HepG2 (cell line): ENCODE data around the gene RNF126. TPM values are rescaled to one million over a fixed set of nuclear protein-coding genes. Genes with fewer than 3 reads are reported as not detected.

ENCODE experiments used
- ATAC-seq: fragments of 200-7000 bp; cut with Tn5 transposase; 3 replicates; pipeline ENCODE4 v1.9.1; 2020; ENCODE audit warnings: mild to moderate bottlenecking, moderate library complexity
- BruUV-seq: library from RNA; stranded (reverse); fragments of 400-500 nt; replicated peaks from 2 replicates; lab custom pipeline; 2021; lab: Mats Ljungman, UMichigan
- CTCF ChIA-PET: fragments of 300-600 bp; formaldehyde crosslinking; extraction: SDS; loops from one replicate; lab custom pipeline; 2021; ENCODE audit warnings: low total read pairs, inconsistent platforms, low intra/inter-chr PET ratio; lab: Yijun Ruan, JAX
- POLR2A ChIA-PET: fragments of 350-600 bp; sonication (Branson Sonifier 250); formaldehyde crosslinking; loops from one replicate; lab custom pipeline; 2020; ENCODE audit warnings: antibody characterized with exemption, inconsistent platforms; lab: Yijun Ruan, JAX
- DNase-seq: peaks from one replicate; pipeline ENCODE4 v3.0.0-alpha.2; 2015; ENCODE audit warnings: low spot score
- FAIRE-seq: peaks from 3 replicates; lab custom pipeline; 2011; peaks lifted over from hg19 to GRCh38; lab: Jason Lieb, UNC
- H2AFZ ChIP-seq: one replicate; pipeline ENCODE4 v1.6.1; 2011; ENCODE audit warnings: low read length, inconsistent platforms
- H3K27ac ChIP-seq: fragments of 300-600 bp; 3 replicates; pipeline ENCODE4 v1.8.0; 2011; ENCODE audit warnings: mixed run types, mild to moderate bottlenecking, mixed read lengths, low read length, inconsistent platforms; ENCODE audit not compliant: insufficient read depth; ENCODE audit errors: extremely low read length
- H3K27me3 ChIP-seq, 2 experiments: fragments of 200-600 bp in 1 of 2; 2 replicates in 1 of 2; 3 replicates in 1 of 2; pipeline versions ENCODE4 v1.6.0 to v1.8.0; 2011; ENCODE audit warnings: low read length in 2 of 2, mild to moderate bottlenecking in 2 of 2, moderate library complexity in 2 of 2, inconsistent platforms in 1 of 2; ENCODE audit not compliant: insufficient read depth in 2 of 2, control insufficient read depth in 1 of 2
- H3K36me3 ChIP-seq, 2 experiments: fragments of 200-600 bp in 1 of 2; replicated peaks in 1 of 2; 2 replicates in 1 of 2; 3 replicates in 1 of 2; pipeline versions ENCODE4 v1.5.1 to v1.8.0; 2011; ENCODE audit warnings: low read length in 2 of 2, inconsistent platforms in 1 of 2; ENCODE audit not compliant: insufficient read depth in 2 of 2, control insufficient read depth in 1 of 2
- H3K4me1 ChIP-seq: 2 replicates; pipeline ENCODE4 v1.5.1; 2012; ENCODE audit warnings: low read length, inconsistent platforms; ENCODE audit not compliant: insufficient read depth
- H3K4me2 ChIP-seq: 2 replicates; pipeline ENCODE4 v1.6.0; 2011; ENCODE audit warnings: low read depth, low read length, inconsistent platforms
- H3K4me3 ChIP-seq, 3 experiments: fragments of 200-600 bp in 1 of 3; sonication (generic), shearing (Covaris generic) in 1 of 3; replicated peaks in 1 of 3; 2 replicates each; pipeline ENCODE4 v1.5.1; 2011 to 2016; ENCODE audit warnings: low read length in 3 of 3, inconsistent platforms in 2 of 3, low read depth in 2 of 3, mild to moderate bottlenecking in 2 of 3, control low read depth in 1 of 3, mixed read lengths in 1 of 3; ENCODE audit not compliant: insufficient read depth in 1 of 3
- H3K79me2 ChIP-seq: one replicate; pipeline ENCODE4 v1.6.1; 2011; ENCODE audit warnings: low read length, inconsistent platforms; ENCODE audit not compliant: insufficient read depth
- H3K9ac ChIP-seq: 2 replicates; pipeline ENCODE4 v1.6.0; 2011; ENCODE audit warnings: mild to moderate bottlenecking, low read depth, low read length, inconsistent platforms; ENCODE audit not compliant: insufficient read depth
- H3K9me3 ChIP-seq: 2 replicates; pipeline ENCODE4 v1.5.1; 2012; ENCODE audit warnings: mild to moderate bottlenecking, low read length
- H4K20me1 ChIP-seq: 2 replicates; pipeline ENCODE4 v1.6.0; 2011; ENCODE audit warnings: inconsistent platforms, mild to moderate bottlenecking, low read length, moderate library complexity; ENCODE audit not compliant: insufficient read depth
- AGO1 ChIP-seq: fragments of 200-400 bp; formaldehyde crosslinking; IDR thresholded peaks from 2 replicates; pipeline ENCODE4 v1.6.1; 2017; ENCODE audit warnings: mild to moderate bottlenecking, low read depth, low read length, moderate library complexity; ENCODE audit not compliant: poor library complexity, severe bottlenecking
- AGO2 ChIP-seq: fragments of 200-400 bp; formaldehyde crosslinking; optimal IDR thresholded peaks from 2 replicates; pipeline ENCODE3; 2017; ENCODE audit warnings: mild to moderate bottlenecking, low read depth, low read length, moderate library complexity
- NFKBIZ ChIP-seq: IDR thresholded peaks from 2 replicates; pipeline ENCODE4 v1.6.1; 2018; ENCODE audit warnings: missing genetic modification reagents, missing compliant biosample characterization
- POLR2A ChIP-seq, 2 experiments: IDR thresholded peaks; 2 replicates each; pipeline ENCODE4 v1.6.1; 2011; ENCODE audit warnings: low read depth in 2 of 2, low read length in 2 of 2, mild to moderate bottlenecking in 1 of 2, moderate library complexity in 1 of 2; ENCODE audit not compliant: insufficient read depth in 1 of 2
- RARA ChIP-seq: IDR thresholded peaks from 2 replicates; pipeline ENCODE4 v1.6.1; 2016; ENCODE audit warnings: missing genetic modification reagents, missing compliant biosample characterization
- RBFOX2 ChIP-seq: fragments of 200-400 bp; formaldehyde crosslinking; IDR thresholded peaks from 2 replicates; pipeline ENCODE4 v1.6.1; 2017; ENCODE audit warnings: low read depth, mild to moderate bottlenecking, low read length
- SOX6 ChIP-seq, 2 experiments: fragments of 450-650 bp in 1 of 2; sonication (generic) in 1 of 2; formaldehyde crosslinking in 1 of 2; IDR thresholded peaks; 2 replicates each; pipeline versions ENCODE4 v1.4.0 to v1.6.1; 2017 to 2020; ENCODE audit warnings: antibody characterized with exemption in 1 of 2, mild to moderate bottlenecking in 1 of 2, missing genetic modification reagents in 1 of 2
- ZKSCAN5 ChIP-seq: sonication (generic); formaldehyde crosslinking; IDR thresholded peaks from 2 replicates; pipeline ENCODE4 v1.5.1; 2020; ENCODE audit warnings: mild to moderate bottlenecking, missing genetic modification reagents
- WGBS: methylation state at CpG from one replicate; pipeline ENCODE4 v1.1.6; 2017; ENCODE audit warnings: low lambda C conversion rate; 5-methylcytosine and 5-hydroxymethylcytosine counted together
- in situ Hi-C: cut with HindIII; loops from 2 replicates; pipeline ENCODE4 v1.10.0; 2017; ENCODE audit warnings: low pct_unique_long_range_greater_than_20kb; ENCODE audit not compliant: extremely low pct_ligation_motif_present
- intact Hi-C: fragments of 100-400 bp; cut with micrococcal nuclease; formaldehyde crosslinking; loops from one replicate; pipeline ENCODE4 v1.10.0; 2022; ENCODE audit not compliant: unreplicated experiment
- polyA plus RNA-seq, 8 experiments: library from polyadenylated mRNA; depleted of rRNA in 3 of 8; stranded (reverse) in 7 of 8; unstranded in 1 of 8; fragments of >200 nt; fragmentation: Illumina TruSeq in 4 of 8; extraction: Trizol in 4 of 8; gene quantifications; 2 replicates each; pipeline versions ENCODE4 v1.2.1 to v1.2.3, GENCODE V29; 2011 to 2016; ENCODE audit warnings: low read depth in 4 of 8, missing spikeins in 1 of 8, mixed read lengths in 1 of 8; ENCODE audit not compliant: insufficient read depth in 1 of 8
- total RNA-seq, 5 experiments: library from RNA; depleted of rRNA; stranded (reverse); fragments of >200 nt; fragmentation: Illumina TruSeq; extraction: Trizol; gene quantifications; 2 replicates each; pipeline ENCODE4 v1.2.3, GENCODE V29; 2016; ENCODE audit warnings: low read depth in 1 of 5

RNF126 gene
- total and polyA plus RNA-seq, 2 of the 13 experiments (the other 11 are each of a cell fraction or from before 2014, with no cell fraction given): 23.2 to 34.0 TPM

GRCh38 chr19:653425-653824 lies 9.6 kb downstream of the RNF126 start:
- Histone ChIP-seq H3K36me3 (peaks cover 31 to 71% of the 10 kb centered on the region in 2 experiments), H2AFZ (no peak overlapping the region), H3K27me3 (no peaks in the 10 kb centered on the region), H3K4me2 (no peak overlapping the region), H3K27ac (no peak overlapping the region), H3K4me3 (no peak overlapping the region), H3K79me2 (peaks cover 60% of the 10 kb centered on the region), H3K9me3 (no peaks in the 10 kb centered on the region), H4K20me1 (peaks cover 67% of the 10 kb centered on the region), H3K9ac (no peak overlapping the region), H3K4me1 (peaks cover 20% of the 10 kb centered on the region)
- intact Hi-C loops (no loop called here), in situ Hi-C loops (no loop called here)
- WGBS: 100% methylated on average over 3 of the region's 17 CpGs
- ATAC-seq (no peak), FAIRE-seq (no peak), DNase-seq (no peak)
- no TSS peak for BruUV-seq
- CTCF ChIA-PET: no interaction called here
- POLR2A ChIA-PET: no interaction called here
- TF ChIP-seq SOX6 (IDR thresholded peaks at IDR 0.05) (no peak), SOX6 (CRISPR knock-in tag; IDR thresholded peaks at IDR 0.05) (no peak), ZKSCAN5 (CRISPR knock-in tag) (no peak), RARA (CRISPR knock-in tag) (no peak)

- intact Hi-C loops (no loop called here), in situ Hi-C loops (no loop called here)
- H3K4me3 ChIP-seq: no peak overlapping the region
- no peak overlapping the region for H3K4me2 ChIP-seq
- CTCF ChIA-PET: no interaction called here
- peaks cover 60% of the 10 kb centered on the region for H4K20me1 ChIP-seq
- no peak for DNase-seq
- peaks cover 34 to 67% of the 10 kb centered on the region in 2 experiments; a peak in 4 of 5 replicates for H3K36me3 ChIP-seq
- H3K79me2 ChIP-seq: peaks cover 53% of the 10 kb centered on the region
- no peak for FAIRE-seq
- H3K27ac ChIP-seq: no peak overlapping the region
- no peak for ATAC-seq
- no peaks in the 10 kb centered on the region for H3K9me3 ChIP-seq
- peak; percentile 49 for TF ChIP-seq RBFOX2
- no peak for TF ChIP-seq NFKBIZ (CRISPR knock-in tag)
- peak; percentile 14 for TF ChIP-seq AGO2
- TF ChIP-seq POLR2A (IDR thresholded peaks at IDR 0.05; ENCODE audit: insufficient read depth in 1 of 2, low read depth in 2 of 2, low read length in 2 of 2): 0 out of 4 replicates have a peak, but pooled peaks of 1 of the 2 experiments have one; percentile 22
- TF ChIP-seq AGO1: no peak
- WGBS: 93% methylated on average over 16 of the region's 54 CpGs
- POLR2A ChIA-PET: no interaction called here
- no peak overlapping the region for H3K9ac ChIP-seq
- H2AFZ ChIP-seq: no peak overlapping the region
- no peaks in the 10 kb centered on the region for H3K27me3 ChIP-seq
- peaks cover 13% of the 10 kb centered on the region for H3K4me1 ChIP-seq
- no TSS peak for BruUV-seq
Observed at GRCh38 chr19:652467-653389, 10.3 kb downstream of the RNF126 start.
